Retina (tissue), 1 donor: ENCODE measurements around the gene PDE5A.
"Not testable (repeated sequence)": the region's sequence is repeated elsewhere in the genome, so short reads cannot be mapped to it uniquely, and the experiment has no call there.

ENCODE experiments used
- DNase-seq: peaks from one replicate; pipeline ENCODE4 v3.0.0-alpha.2; 2016

PDE5A gene

DNA sequence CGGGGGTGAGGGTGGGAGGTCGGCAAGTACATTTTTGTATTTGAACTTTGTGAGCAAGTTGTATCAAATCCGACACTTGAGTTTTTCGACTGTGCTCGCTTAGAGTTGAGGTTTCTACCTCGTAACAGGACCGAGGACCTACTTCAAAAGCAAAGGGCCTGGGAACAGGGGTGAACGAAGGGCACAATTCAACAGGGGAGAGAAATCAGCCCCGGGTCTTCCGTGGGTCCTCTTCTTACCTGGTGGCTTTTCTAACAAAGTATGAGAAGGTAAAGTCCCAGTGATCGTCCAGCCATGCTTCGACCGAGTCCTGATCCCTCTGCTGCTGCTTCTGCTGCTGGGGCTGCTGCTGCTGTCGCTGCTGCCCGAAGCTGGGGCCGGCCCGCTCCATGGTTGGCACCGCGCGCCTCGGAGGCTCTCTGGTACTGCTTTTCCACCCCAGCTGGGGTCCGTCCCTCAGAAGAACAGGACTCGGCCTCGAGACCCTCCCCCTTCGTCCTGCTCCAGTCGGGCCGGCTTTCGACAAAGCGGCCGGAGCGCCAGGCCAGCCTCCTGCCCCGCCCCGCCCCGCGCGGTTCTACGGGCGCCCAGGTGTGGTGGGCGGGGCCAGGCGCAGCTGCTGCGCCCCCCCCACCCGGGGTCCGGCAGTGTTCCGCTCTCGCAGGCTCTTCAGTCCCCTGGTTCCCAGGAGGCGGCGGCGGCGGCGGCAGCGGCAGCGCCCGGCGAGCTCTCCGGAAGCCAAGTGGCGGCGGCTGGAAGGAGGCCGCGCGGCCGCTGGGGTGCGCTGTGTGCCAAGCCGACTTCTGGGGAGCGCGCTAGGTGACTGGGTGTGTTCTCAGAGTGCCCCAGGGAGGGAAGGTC lies at the start of gene PDE5A:
Gene PDE5A, minus strand, starts transcription at position 524 of the 861 bp plus-strand sequence. Its CDS starts 133 bp downstream, at position 391.
- DNase-seq = peak; percentile 94

DNA sequence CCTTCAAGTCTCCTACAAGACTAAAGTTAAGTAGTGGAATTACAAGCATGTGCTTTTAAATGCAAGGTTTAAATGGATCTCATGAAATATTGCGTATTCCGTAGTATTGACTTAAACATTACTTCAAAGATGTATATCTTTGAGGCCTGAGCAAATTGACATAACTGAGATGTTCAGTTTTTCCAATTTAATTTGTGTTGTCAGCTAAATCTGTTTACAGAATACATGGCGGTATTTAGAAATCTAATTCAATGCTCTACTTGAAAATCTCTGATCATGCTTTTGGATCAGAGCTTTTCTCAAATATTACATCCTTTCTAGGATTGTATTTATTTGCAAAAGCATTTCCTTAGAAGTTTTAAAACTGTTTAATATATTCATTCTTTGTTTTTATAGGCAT lies 47.5 kb upstream of the PDE5A start:
- DNase-seq = no peak

DNA sequence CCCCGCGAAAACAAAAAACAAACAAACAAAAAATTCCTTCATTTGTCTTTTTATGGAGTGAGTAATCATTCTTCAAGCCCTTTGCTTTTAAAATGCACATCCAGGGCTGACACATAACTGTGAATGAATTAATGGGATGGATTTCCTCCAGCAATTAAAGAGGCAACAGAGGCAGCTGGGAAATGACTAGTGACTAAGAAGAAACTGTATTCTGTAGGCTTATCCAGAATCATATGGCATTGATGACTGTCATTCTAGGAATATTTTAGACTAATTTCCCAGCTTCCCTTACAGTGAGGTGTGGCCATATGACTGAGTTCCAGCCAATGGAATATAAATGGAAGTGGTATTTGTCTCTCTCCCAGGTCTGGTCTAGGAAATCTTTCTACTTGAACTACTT lies 46.8 kb upstream of the PDE5A start:
- DNase-seq = no peak

DNA sequence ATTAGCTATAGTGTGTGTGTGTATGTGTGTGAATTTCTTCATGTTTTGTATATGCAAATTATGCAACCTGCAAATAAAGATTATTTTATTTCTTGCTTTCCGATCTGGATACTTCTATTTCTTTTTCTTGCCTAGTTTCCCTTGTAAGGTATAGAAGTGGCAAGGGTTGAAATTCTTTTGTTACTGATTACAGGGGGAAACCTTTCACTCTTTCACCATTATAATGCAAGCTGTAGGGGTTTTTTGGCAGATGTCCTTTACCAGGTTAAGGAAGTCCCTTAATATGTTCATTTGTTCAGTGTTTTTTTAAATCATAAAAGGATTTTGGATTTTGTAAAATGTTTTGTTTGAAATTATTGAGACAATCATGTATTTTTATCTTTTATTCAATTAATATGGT lies 44.3 kb upstream of the PDE5A start:
- DNase-seq = no peak

DNA sequence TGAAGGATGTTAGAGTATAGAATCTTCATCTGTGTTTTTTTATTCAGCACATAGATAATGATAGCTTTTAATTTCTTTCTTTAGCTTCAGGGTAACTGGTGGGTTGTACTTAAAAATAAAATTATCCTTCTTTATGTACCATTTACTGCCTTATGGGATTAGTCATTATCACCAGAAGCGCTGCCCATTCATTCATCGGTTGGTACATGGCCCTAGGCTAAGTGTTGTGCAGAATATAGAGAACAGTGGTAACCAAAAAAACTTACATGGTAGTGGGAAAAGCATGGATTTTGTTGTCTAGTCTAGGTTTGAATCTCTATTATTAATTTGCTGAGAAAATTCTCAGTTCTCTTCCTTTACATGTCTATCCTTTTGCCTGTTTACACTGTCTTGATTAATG lies 43.5 kb upstream of the PDE5A start:
- DNase-seq = no peak

DNA sequence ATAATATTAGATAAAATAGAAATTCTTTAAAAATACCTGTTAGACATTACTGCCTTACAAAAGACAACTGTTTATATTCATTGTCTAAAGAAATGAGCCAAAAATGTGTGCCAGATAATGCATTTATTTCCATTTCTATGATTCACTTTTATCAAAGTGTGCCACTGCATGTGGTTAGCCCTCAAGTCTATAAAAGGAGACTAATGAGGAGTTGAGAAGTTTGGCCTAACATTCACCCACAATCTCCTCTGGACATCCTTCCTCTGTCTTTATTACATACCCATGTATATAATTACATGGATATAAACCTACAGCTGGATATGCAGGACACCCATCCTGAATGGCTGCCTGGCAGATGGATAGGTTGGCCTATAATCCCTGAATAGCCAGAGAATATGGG lies 42.6 kb upstream of the PDE5A start:
- DNase-seq = no peak

DNA sequence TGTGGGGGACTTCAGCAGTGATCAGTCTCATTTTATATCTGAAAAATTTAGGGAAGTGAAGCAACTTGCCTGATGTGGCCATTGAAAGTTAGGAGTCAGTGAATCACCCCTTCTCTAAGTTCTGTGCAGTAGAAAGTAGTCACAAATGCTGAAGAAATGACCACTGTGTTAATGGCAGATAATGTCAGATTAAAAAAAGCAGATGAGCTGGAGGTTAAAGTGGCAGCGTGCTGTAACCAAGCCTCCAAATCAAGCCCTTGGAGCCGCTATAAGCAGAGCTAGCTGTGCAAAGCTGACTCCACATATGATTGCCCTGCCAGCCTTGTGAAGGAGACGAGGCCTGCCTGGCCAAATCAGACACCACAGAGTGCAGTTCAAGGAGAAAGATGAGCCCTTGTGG lies 39.2 kb upstream of the PDE5A start:
- DNase-seq = no peak

DNA sequence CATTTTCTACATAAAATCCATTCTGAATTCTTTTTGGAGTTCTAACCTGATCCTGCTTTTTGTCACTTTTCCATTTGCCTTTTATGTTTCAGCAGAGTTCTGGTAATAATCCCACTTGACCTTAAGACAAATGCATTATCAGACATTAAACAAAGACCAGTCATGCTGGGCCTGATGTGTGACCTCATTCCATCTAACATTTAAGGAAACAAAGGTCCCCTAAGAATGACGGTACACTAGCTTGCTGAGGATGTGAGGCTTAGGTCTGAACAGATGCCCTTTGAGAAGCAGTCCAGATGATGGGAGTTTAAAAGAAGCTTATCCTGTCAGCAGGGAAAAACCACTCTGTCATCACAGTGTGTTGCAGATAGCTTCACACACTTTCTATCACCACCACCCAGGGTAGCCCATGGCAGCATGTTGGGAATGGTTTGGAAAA lies 38.1 kb upstream of the PDE5A start:
- peak; percentile 36 for DNase-seq

DNA sequence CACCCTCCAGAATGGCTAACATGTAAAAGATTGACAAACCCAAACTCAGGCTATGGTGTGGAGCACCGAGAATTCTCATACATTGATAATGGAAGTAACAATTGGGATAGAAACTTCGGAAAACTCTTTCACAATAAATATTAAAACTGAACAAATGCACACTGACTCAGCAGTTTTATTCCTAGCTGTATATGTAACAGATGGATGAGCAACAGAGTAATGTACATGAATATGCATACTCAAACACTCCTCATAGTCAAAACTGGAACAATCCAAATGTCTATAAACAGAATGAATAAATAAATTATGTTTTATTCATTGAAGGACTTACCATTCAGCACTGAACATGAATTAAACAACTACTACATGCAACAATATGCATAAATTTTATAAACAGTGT lies 37.1 kb upstream of the PDE5A start:
- DNase-seq = no peak

DNA sequence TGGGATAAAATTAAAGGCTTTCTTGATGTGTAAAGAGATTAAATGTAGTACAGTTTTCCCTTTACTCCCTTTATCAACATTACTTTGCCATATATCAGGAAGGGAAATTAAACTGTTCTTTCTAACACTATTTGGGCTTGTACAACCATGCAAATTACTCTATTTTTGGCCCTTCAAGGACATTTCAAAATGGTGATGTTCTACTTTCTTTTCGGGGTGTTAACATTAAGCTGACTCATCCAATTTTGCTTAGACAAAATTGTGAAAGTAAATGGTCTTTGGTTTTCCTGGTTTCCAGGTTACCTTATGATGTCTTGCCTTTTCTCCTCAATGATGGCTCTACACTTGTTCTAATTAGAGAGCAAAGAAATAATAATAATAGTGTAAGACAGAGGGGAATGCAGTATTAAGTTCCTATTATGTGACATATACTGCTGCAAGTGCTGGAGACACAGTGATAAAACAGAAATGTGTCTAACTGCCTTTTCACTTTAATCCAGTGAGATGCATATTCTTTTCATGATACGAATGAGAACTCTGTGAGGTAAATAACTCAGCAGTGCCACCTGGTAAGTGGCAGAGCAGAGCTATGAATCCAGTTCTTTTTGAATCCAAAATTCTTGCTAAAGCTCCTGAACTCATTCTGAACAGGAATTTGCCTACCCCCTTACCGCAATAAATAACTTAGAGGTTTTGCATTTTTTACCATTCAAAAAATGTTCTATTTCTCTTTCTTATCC lies 35.7 kb upstream of the PDE5A start:
- no peak for DNase-seq

DNA sequence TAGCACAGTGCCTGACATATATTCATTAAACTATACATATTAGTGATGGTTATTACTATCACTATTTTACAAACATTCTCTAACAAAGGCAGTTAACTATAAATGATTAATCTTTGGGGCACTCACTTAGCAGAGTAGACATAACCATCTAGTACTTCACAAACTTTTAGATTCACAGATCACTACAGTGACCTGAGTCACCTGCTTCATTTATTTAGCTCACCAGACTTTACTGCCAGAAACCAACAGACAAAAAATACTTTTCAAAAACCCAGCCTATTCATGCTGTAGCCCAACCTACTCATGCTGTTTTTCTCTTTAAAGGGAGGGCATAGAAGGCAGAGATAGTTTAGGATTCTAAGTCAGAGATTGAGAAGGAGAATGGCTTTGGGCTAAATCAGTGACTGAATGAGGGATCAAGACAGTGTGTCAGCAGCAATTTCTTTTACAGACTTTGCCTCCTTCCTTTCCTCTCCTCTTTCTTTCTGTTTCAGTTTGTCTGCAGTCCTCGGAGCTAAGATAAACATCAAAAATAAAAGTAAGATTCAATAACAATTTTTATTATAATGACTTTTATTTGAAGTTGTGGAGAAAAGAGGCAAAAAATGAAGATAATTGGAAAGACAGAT lies 34.7 kb upstream of the PDE5A start:
- no peak for DNase-seq

DNA sequence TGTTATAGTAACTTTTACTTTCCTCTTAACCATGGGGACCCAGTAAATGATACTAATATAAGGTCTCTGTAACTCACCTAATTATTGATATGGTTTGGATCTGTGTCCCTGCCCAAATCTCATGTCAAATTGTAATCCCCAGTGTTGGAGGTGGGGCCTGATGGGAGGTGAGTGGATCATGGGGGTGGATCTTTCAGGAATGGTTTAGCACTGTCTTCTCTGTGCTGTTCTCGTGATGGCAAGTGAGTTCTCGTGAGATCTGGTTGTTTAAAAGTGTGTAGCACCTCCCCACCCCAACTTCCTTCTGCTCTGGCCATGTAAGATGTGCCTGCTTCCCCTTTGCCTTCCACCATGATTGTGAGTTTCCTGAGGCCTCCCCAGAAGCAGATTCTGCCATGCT lies 34.0 kb upstream of the PDE5A start:
- not testable (repeated sequence) for DNase-seq

DNA sequence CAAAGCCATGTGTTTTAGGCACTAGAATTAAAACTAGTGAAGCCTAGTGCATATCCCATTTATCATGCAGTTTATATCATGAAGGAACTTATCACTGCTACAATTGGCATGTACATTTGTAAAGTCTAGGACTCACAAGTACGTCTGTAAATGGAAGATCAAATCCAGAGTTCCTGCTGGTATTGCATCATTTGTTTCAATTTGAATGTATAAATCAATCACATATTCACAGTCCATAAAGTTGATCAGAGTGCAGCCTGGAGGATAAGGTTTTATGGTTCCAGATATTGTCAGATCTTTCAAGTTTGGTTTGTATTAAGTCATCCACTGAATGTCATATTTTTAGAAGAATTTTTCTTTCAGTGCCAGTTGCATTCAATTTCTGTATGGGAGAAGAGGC lies 32.6 kb upstream of the PDE5A start:
- DNase-seq = no peak

DNA sequence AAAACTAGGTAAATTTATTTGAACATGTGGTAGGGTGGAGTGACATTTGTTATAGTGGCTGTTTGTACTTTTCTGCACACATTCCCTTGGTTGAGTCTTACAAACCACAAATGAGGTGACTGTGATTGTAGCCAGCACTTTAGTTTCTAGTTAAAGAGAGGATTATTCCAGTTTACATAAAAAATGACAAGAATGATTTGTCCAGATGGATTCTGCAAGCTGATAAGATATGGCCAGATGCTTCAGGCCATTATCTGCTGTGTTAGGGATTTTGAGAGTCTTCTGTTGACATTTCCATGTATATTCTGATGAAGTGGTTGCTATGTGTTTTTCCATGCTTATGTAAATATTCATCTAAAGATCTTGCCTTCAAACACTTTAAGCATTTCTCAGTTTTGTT lies 31.0 kb upstream of the PDE5A start:
- no peak for DNase-seq

DNA sequence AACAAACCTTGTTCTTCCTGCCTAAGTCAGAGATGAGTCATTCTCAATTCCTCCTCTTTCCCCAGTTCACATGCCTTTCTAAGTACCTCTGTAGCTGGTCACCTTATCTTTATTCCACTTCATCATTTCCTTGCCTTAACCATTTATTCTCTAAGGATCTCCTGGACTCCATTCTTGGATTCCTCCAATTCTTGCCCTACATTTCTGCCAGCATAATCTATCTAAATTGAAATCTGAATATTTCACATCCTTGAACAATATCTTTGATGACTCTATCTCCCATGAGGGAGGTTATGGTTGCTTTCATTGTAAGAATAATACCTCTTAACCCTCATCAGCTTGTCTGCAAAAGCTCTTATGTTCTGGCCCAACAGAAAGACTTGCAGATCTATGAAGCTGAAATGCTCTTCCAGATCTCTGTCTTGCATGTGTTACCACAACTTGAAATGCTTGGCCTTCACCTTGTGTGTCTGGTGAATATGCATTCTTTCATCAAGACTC lies 28.6 kb upstream of the PDE5A start:
- DNase-seq = no peak

DNA sequence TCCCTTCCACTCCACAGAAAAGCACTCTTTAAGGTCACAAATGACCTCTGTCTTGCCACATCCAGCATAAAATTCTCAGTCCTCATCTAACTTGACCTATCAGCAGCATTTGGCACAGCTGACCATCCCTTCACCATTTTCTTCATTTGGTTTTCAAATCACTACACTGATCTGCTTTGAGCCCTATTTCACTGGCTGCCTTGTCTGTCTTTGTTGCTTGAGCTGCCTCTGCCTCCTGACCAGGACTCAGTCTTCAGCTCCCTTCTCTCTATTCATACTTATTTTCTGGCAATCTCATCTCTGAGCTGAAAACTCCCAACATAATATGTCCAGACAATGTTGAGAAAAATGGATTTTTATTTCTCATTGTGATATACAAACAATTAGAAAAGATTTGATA lies 27.7 kb upstream of the PDE5A start:
- no peak for DNase-seq

DNA sequence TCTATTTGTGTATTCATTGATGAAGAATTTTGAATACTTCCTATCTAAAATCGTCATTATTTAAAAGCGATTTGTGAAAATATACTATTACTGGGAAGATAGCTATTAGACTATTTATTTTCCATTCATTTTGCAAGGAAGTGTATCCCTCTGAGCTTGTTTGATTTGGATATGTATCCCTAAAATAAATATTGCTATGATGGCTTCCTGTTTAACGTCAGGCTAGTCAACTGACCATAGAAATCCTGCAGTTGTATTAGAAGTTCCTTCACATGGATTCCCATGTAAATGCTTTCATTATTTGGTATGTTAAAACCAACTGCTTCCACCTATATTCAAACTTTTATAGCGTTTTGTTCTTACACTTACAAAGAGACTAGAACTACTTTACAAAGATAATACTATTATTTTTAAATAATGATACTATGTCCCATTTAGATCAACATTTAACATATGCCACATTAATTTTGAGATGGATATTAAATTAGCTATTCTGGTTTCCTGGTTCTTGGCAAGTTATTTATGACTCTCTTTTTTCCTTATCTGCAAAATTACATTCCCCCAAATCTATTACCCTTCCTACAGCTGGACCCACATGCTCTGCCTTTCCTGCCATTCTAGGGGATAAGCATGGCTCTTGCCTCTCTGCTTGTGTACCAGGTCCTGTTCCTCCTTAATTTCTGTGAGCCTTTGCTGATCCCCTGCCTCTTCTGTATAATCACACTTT lies 26.7 kb upstream of the PDE5A start:
- no peak for DNase-seq

DNA sequence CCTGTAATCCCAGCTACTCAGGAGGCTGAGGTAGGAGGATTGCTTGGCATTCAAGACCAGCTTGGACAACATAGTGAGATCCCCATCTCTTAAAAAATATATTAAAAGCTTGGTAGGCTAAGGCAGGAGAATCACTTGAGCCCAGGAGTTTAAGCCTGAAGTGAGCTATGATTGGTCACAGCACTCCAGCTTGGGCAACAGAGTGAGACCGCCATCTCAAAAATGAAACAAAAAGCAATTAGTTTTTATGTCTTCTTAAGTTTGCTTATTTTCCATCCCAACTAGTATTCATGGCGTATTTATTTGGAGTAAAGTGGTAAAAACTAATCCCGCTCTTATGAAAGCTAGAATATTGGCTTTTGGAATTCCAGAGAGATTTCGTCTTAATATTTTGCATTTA lies 25.4 kb upstream of the PDE5A start:
- DNase-seq = no peak

DNA sequence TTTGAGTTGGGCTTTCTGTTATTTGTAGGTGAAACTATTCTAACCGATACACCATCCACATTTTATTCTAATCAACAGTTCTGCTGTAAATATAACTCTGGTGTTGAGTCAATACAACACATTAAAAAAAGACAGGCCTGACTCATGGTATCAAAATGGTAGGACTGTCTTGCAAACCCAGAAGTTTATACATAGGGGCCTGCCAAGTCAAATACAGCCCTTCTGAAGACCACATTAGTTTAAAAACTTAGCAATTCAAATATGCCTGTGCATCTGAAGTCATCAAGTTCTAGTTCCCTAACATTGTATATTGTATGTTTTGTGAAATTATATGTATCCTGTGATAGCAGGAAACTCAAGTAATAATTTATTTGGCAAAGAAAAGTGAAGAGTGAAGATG lies 24.4 kb upstream of the PDE5A start:
- DNase-seq = no peak

DNA sequence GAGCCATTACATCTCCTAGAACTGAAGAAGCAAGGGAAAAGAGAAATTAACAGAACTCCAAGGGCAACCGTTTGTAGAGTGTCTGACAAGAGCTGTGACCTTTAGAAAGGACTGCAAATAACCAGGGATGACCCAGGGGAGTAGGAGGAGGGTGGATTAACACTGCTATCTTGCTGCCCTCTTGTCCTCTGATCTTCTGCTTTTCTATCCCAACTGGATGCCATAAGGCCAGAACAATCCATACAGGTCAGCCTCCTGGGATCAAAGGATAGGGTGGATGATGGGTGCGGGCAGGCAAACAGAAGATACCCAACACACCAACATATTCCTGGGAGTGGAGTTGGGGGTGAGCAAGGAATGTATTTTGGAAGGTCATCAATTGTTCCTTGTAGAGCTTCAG lies 19.8 kb upstream of the PDE5A start:
- DNase-seq = no peak

DNA sequence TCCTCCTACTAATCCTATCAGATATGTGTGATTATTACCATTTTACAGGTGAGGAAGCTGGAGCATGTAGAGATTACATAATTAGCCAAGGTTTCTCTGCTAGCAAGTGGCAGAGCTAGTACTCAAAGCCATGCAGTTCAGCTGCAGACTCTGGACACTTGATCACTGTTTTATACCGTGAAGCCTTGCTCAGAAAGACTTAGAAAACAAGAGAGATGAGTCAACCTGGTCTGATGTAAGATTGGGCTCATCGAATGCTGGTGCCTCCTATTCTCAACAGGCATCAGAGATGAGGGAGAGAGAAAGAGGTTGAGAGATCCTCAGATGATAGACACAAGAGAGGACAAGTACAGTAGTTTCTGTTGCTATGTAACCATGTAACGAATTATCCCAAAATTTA lies 19.0 kb upstream of the PDE5A start:
- no peak for DNase-seq

DNA sequence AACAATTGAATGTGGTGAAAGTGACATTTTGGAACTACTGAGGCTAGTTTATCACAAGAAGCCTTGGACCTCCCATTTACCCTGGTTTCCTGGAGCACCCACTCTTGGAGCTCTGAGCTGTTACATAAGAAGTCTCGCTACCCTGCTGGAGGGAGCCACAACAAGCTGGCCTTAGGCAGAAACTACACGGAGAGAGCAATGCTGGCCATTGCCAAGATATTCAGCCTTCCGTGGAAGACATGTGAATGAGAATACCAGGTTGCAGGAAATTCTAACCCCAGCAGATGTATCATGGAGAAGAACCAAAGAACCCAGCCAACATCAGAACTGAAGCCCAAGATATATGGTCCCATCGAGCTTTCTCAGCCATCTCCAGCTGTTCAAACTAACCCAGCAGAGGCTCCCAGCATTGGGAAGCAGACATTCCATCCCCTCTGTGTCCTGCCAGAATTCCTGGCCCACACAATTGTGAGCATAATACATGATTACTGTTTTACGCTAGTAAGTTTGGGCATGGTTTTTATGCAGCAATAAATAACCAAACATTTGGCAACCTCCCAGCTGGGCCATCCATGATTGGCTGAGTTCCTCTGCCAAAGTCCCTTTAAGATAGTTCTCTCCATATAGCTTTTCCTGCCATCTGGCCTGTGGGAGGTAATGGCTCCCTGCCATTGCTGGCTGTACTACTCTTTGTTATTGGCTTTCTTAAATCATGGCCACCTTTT lies 17.9 kb upstream of the PDE5A start:
- no peak for DNase-seq
